ENCODE results near the gene RBMS3. TPM values are rescaled to one million over a fixed set of nuclear protein-coding genes. Genes with fewer than 3 reads are reported as not detected.

The RBMS3 gene
- total RNA-seq, 6 donors from 2014 or later = 39.8 to 102 (median 57.2) TPM

DNA sequence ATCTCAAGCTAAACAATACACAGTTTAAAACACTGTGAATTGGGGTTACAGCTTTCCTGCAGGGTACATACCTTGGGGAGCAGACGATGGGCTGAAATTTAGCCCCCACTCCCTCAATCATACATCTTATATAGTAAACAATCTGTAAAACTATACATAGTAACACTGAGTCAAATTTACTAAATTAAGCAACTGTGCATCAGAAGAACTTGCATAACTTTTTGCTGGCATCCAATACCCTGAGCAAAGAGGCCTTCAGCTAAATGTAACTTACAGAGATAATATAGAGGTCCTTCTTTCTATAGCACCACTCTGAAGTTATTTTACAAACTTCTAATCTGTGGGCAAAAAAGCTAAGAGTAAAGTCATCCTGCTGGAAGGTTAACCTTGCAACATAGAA, 721.9 kb downstream of the RBMS3 start:
- no peak for TF ChIP-seq POLR2A (IDR thresholded peaks at IDR 0.05)
- TF ChIP-seq CTCF (IDR thresholded peaks at IDR 0.05) = no peak
- no peak for TF ChIP-seq POLR2AphosphoS5 (IDR thresholded peaks at IDR 0.05)
- no peak for TF ChIP-seq EP300 (IDR thresholded peaks at IDR 0.05)
- no peaks in the 10 kb centered on the region for H3K4me1 ChIP-seq
- ATAC-seq (ENCODE audit: low FRiP score in 2 of 2) = no peak
- H3K36me3 ChIP-seq = no peaks in the 10 kb centered on the region
- H3K27ac ChIP-seq = no peak overlapping the region
- no peaks in the 10 kb centered on the region for H3K27me3 ChIP-seq
- no peak overlapping the region for H3K4me3 ChIP-seq
- DNase-seq = no peak
- 70 to 88% methylated on average over 1 of the region's 1 CpG for WGBS, 2 donors
- peaks cover 0 to 4% (median 0%) of the 10 kb centered on the region in 4 donors for H3K9me3 ChIP-seq

GRCh38 chr3:30003741-30004140, 722.9 kb downstream of the RBMS3 start:
- Histone ChIP-seq H3K4me3 (no peak overlapping the region), H3K27me3 (no peaks in the 10 kb centered on the region), H3K36me3 (no peaks in the 10 kb centered on the region), H3K9me3 (peaks cover 0 to 4% (median 0%) of the 10 kb centered on the region in 4 donors), H3K27ac (no peak overlapping the region), H3K4me1 (no peaks in the 10 kb centered on the region)
- DNase-seq (no peak), ATAC-seq (ENCODE audit: low FRiP score in 2 of 2) (no peak)
- no peak for TF ChIP-seq EP300 (IDR thresholded peaks at IDR 0.05)
- no peak for TF ChIP-seq POLR2AphosphoS5 (IDR thresholded peaks at IDR 0.05)
- TF ChIP-seq CTCF (IDR thresholded peaks at IDR 0.05) = no peak
- no peak for TF ChIP-seq POLR2A (IDR thresholded peaks at IDR 0.05)
- 54 to 62% methylated on average over 1 of the region's 1 CpG for WGBS, 2 donors

- no peak for ATAC-seq (ENCODE audit: low FRiP score in 2 of 2)
- H3K27ac ChIP-seq = no peak overlapping the region
- 85% methylated on average over 3 of the region's 3 CpGs for WGBS, 2 donors
Observed at GRCh38 chr3:30004481-30004880, 723.6 kb downstream of the RBMS3 start.

DNA sequence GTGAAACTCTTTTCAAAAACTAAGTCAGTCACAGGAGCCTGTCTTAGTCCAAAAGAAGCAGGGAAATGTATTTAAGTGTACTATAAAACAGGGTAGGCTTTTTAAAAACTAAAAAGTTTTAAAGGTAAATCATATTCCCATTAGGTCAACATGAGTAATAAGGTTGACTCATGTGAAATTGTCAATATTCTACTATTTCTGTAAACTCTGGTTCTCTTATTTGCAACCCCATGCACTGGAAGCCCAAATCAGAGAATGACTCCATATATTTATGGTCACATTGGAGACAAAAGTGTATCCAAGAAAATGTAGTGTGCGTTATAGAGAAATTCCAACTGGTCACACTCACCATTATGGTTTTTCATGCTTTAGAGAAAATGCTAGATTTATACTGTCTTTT, 725.2 kb downstream of the RBMS3 start:
- DNase-seq = no peak
- 93 to 96% methylated on average over 1 of the region's 1 CpG for WGBS, 2 donors
- no peak overlapping the region for H3K4me3 ChIP-seq
- H3K9me3 ChIP-seq = no peaks in the 10 kb centered on the region
- no peaks in the 10 kb centered on the region for H3K36me3 ChIP-seq
- no peaks in the 10 kb centered on the region for H3K27me3 ChIP-seq
- no peak overlapping the region for H3K27ac ChIP-seq
- ATAC-seq (ENCODE audit: low FRiP score in 2 of 2) = no peak
- TF ChIP-seq EP300 (IDR thresholded peaks at IDR 0.05) = no peak
- TF ChIP-seq CTCF (IDR thresholded peaks at IDR 0.05) = no peak
- TF ChIP-seq POLR2AphosphoS5 (IDR thresholded peaks at IDR 0.05) = no peak
- TF ChIP-seq POLR2A (IDR thresholded peaks at IDR 0.05) = no peak
- H3K4me1 ChIP-seq = no peaks in the 10 kb centered on the region

More at GRCh38 chr3:30004481-30004880, 723.6 kb downstream of the RBMS3 start:
- DNase-seq = no peak
- no peak for TF ChIP-seq EP300 (IDR thresholded peaks at IDR 0.05)
- Histone ChIP-seq H3K27me3 (no peaks in the 10 kb centered on the region), H3K36me3 (no peaks in the 10 kb centered on the region), H3K9me3 (peaks cover 0 to 4% (median 0%) of the 10 kb centered on the region in 4 donors), H3K4me3 (no peak overlapping the region), H3K4me1 (no peaks in the 10 kb centered on the region)

- no peaks in the 10 kb centered on the region for H3K36me3 ChIP-seq
- no peak for DNase-seq
- no peak for ATAC-seq (ENCODE audit: low FRiP score in 2 of 2)
- TF ChIP-seq POLR2A (IDR thresholded peaks at IDR 0.05) (no peak), POLR2AphosphoS5 (IDR thresholded peaks at IDR 0.05) (no peak), CTCF (IDR thresholded peaks at IDR 0.05) (no peak), EP300 (IDR thresholded peaks at IDR 0.05) (no peak)
- no peaks in the 10 kb centered on the region for H3K9me3 ChIP-seq
- no peak overlapping the region for H3K4me3 ChIP-seq
- no peaks in the 10 kb centered on the region for H3K4me1 ChIP-seq
- WGBS, 2 donors = 58 to 70% methylated on average over 1 of the region's 1 CpG
- H3K27ac ChIP-seq = no peak overlapping the region
- H3K27me3 ChIP-seq = no peaks in the 10 kb centered on the region
Observed at GRCh38 chr3:30007668-30008067, 726.8 kb downstream of the RBMS3 start.

Measured in upper lobe of left lung (tissue), 6 donors.